ENCODE results near the gene HOXA13. TPM values are rescaled to one million over a fixed set of nuclear protein-coding genes. Genes with fewer than 3 reads are reported as not detected.

Gene HOXA13
- total and polyA plus RNA-seq, 4 donors: 0.02 TPM; not detected in 3

- Histone ChIP-seq H3K36me3 (ENCODE audit: control insufficient read depth in 4 of 4, insufficient read depth in 3 of 4, low read depth in 1 of 4, low read length in 3 of 4) (no peaks in the 10 kb centered on the region), H3K27me3 (ENCODE audit: control insufficient read depth in 4 of 4, insufficient read depth in 4 of 4, low read length in 3 of 4) (peaks cover 8 to 61% (median 34%) of the 10 kb centered on the region in 4 donors), H3K9me3 (ENCODE audit: control insufficient read depth in 4 of 4, low read length in 3 of 4) (peaks cover 0 to 2% (median under 1%) of the 10 kb centered on the region in 4 donors), H3K9ac (ENCODE audit: low read depth in 1 of 2, low read length in 2 of 2) (no peak overlapping the region), H3K27ac (ENCODE audit: low read depth in 1 of 2, low read length in 2 of 2) (no peak overlapping the region), H3K4me3 (ENCODE audit: low read depth in 1 of 3, low read length in 3 of 3) (no peak overlapping the region), H3K4me1 (ENCODE audit: control insufficient read depth in 4 of 4, insufficient read depth in 4 of 4, low read length in 3 of 4) (peaks cover 9 to 15% (median 12%) of the 10 kb centered on the region in 4 donors)
- TF ChIP-seq JUND (IDR thresholded peaks at IDR 0.05) (no peak), HNF4G (IDR thresholded peaks at IDR 0.05) (no peak)
- WGBS: 7% methylated on average over 30 of the region's 30 CpGs
- DNase-seq (ENCODE audit: low spot score): no peak
Observed at GRCh38 chr7:27171637-27172314, 28.1 kb downstream of the HOXA13 start.

GRCh38 chr7:27171325-27171636 lies 28.6 kb downstream of the HOXA13 start:
- DNase-seq (ENCODE audit: low spot score): no peak
- Histone ChIP-seq H3K9ac (ENCODE audit: low read depth in 1 of 2, low read length in 2 of 2) (no peak overlapping the region), H3K36me3 (ENCODE audit: control insufficient read depth in 4 of 4, insufficient read depth in 3 of 4, low read depth in 1 of 4, low read length in 3 of 4) (no peaks in the 10 kb centered on the region), H3K4me1 (ENCODE audit: control insufficient read depth in 4 of 4, insufficient read depth in 4 of 4, low read length in 3 of 4) (peaks cover 9 to 15% (median 15%) of the 10 kb centered on the region in 4 donors), H3K4me3 (ENCODE audit: low read depth in 1 of 3, low read length in 3 of 3) (no peak overlapping the region), H3K27me3 (ENCODE audit: control insufficient read depth in 4 of 4, insufficient read depth in 4 of 4, low read length in 3 of 4) (peaks cover 8 to 58% (median 35%) of the 10 kb centered on the region in 4 donors), H3K27ac (ENCODE audit: low read depth in 1 of 2, low read length in 2 of 2) (no peak overlapping the region), H3K9me3 (ENCODE audit: control insufficient read depth in 4 of 4, low read length in 3 of 4) (peaks cover 0 to 2% (median under 1%) of the 10 kb centered on the region in 4 donors)
- no peak for TF ChIP-seq HNF4G (IDR thresholded peaks at IDR 0.05)
- TF ChIP-seq REST (IDR thresholded peaks at IDR 0.05): no peak
- no peak for TF ChIP-seq GABPA (IDR thresholded peaks at IDR 0.05 in 1 of 2, conservative IDR thresholded peaks at IDR 0.05 in 1 of 2)
- TF ChIP-seq FOXA1 (IDR thresholded peaks at IDR 0.05): no peak
- TF ChIP-seq MAX (IDR thresholded peaks at IDR 0.05): no peak
- no peak for TF ChIP-seq TAF1 (conservative IDR thresholded peaks at IDR 0.05)
- WGBS: 8% methylated on average over 8 of the region's 8 CpGs

GRCh38 chr7:27170426-27171324 lies 29.2 kb downstream of the HOXA13 start:
- TF ChIP-seq, protein P1, sequence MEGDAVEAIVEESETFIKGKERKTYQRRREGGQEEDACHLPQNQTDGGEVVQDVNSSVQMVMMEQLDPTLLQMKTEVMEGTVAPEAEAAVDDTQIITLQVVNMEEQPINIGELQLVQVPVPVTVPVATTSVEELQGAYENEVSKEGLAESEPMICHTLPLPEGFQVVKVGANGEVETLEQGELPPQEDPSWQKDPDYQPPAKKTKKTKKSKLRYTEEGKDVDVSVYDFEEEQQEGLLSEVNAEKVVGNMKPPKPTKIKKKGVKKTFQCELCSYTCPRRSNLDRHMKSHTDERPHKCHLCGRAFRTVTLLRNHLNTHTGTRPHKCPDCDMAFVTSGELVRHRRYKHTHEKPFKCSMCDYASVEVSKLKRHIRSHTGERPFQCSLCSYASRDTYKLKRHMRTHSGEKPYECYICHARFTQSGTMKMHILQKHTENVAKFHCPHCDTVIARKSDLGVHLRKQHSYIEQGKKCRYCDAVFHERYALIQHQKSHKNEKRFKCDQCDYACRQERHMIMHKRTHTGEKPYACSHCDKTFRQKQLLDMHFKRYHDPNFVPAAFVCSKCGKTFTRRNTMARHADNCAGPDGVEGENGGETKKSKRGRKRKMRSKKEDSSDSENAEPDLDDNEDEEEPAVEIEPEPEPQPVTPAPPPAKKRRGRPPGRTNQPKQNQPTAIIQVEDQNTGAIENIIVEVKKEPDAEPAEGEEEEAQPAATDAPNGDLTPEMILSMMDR (IDR thresholded peaks at IDR 0.05; ENCODE audit: low read depth, low read length, missing input control): no peak
- TF ChIP-seq RAD21 (IDR thresholded peaks at IDR 0.05) (no peak), SP1 (IDR thresholded peaks at IDR 0.05) (no peak), HNF4G (IDR thresholded peaks at IDR 0.05) (no peak), FOXA1 (IDR thresholded peaks at IDR 0.05) (no peak), FOXA2 (IDR thresholded peaks at IDR 0.05) (no peak), YY1 (IDR thresholded peaks at IDR 0.05) (no peak), REST (IDR thresholded peaks at IDR 0.05) (no peak), GABPA (IDR thresholded peaks at IDR 0.05 in 1 of 2, conservative IDR thresholded peaks at IDR 0.05 in 1 of 2) (no peak), RXRA (IDR thresholded peaks at IDR 0.05) (no peak), TAF1 (conservative IDR thresholded peaks at IDR 0.05) (no peak), EGR1 (IDR thresholded peaks at IDR 0.05; ENCODE audit: low read depth in 2 of 2) (no peak)
- TF ChIP-seq, protein P2, sequence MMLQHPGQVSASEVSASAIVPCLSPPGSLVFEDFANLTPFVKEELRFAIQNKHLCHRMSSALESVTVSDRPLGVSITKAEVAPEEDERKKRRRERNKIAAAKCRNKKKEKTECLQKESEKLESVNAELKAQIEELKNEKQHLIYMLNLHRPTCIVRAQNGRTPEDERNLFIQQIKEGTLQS (IDR thresholded peaks at IDR 0.05): no peak
- no peak for DNase-seq (ENCODE audit: low spot score)
- Histone ChIP-seq H3K27me3 (ENCODE audit: control insufficient read depth in 4 of 4, insufficient read depth in 4 of 4, low read length in 3 of 4) (peaks cover 14 to 56% (median 32%) of the 10 kb centered on the region in 4 donors), H3K4me1 (ENCODE audit: control insufficient read depth in 4 of 4, insufficient read depth in 4 of 4, low read length in 3 of 4) (peaks cover 9 to 15% (median 15%) of the 10 kb centered on the region in 4 donors), H3K9me3 (ENCODE audit: control insufficient read depth in 4 of 4, low read length in 3 of 4) (peaks cover 0 to 2% (median under 1%) of the 10 kb centered on the region in 4 donors), H3K9ac (ENCODE audit: low read depth in 1 of 2, low read length in 2 of 2) (no peak overlapping the region), H3K4me3 (ENCODE audit: low read depth in 1 of 3, low read length in 3 of 3) (no peak overlapping the region), H3K36me3 (ENCODE audit: control insufficient read depth in 4 of 4, insufficient read depth in 3 of 4, low read depth in 1 of 4, low read length in 3 of 4) (no peaks in the 10 kb centered on the region), H3K27ac (ENCODE audit: low read depth in 1 of 2, low read length in 2 of 2) (no peak overlapping the region)
- WGBS: 14% methylated on average over 11 of the region's 11 CpGs

All from liver (tissue), 9 donors.